GM18858 (cell line): ENCODE results near the gene TMEM38B.
"Not testable (repeated sequence)": the region's sequence is repeated elsewhere in the genome, so short reads cannot be mapped to it uniquely, and the experiment has no call there.

Experiments
- ATAC-seq: cut with Tn5 transposase; IDR thresholded peaks from one replicate; pipeline ENCODE4 v1.9.1; 2021; ENCODE audit not compliant: unreplicated experiment

Gene TMEM38B

GRCh38 chr9:105714020-105714331 is 19.6 kb downstream of the TMEM38B start:
- ATAC-seq, result no peak

GRCh38 chr9:105716146-105716545 is 21.8 kb downstream of the TMEM38B start:
- ATAC-seq, result no peak

GRCh38 chr9:105722099-105722498 is 27.8 kb downstream of the TMEM38B start:
- no peak for ATAC-seq

- no peak for ATAC-seq
These were observed 31.0 kb downstream of the TMEM38B start for GRCh38 chr9:105725370-105725769.

GRCh38 chr9:105728230-105728629 is 33.9 kb downstream of the TMEM38B start:
- not testable (repeated sequence) for ATAC-seq

GRCh38 chr9:105731420-105731819 is 37.1 kb downstream of the TMEM38B start:
- ATAC-seq, result not testable (repeated sequence)

- ATAC-seq, result no peak
These were observed 41.0 kb downstream of the TMEM38B start for GRCh38 chr9:105735366-105735765.

GRCh38 chr9:105737205-105737604 is 42.9 kb downstream of the TMEM38B start:
- no peak for ATAC-seq

GRCh38 chr9:105742088-105742487 is 47.7 kb downstream of the TMEM38B start:
- no peak for ATAC-seq

GRCh38 chr9:105747325-105747724 is 53.0 kb downstream of the TMEM38B start:
- ATAC-seq, result not testable (repeated sequence)

GRCh38 chr9:105751761-105752160 is 57.4 kb downstream of the TMEM38B start:
- ATAC-seq, result no peak

- no peak for ATAC-seq
These were observed 63.3 kb downstream of the TMEM38B start for GRCh38 chr9:105757496-105758251.

- ATAC-seq, result no peak
These were observed 65.7 kb downstream of the TMEM38B start for GRCh38 chr9:105760053-105760452.

GRCh38 chr9:105782561-105783494 is 88.5 kb downstream of the TMEM38B start:
- ATAC-seq, result not testable (repeated sequence)

GRCh38 chr9:105783495-105783872 is 89.1 kb downstream of the TMEM38B start:
- ATAC-seq, result not testable (repeated sequence)

- ATAC-seq, result not testable (repeated sequence)
These were observed 92.5 kb downstream of the TMEM38B start for GRCh38 chr9:105786796-105787195.

- no peak for ATAC-seq
These were observed 121.9 kb downstream of the TMEM38B start for GRCh38 chr9:105816202-105816744.

- no peak for ATAC-seq
These were observed 122.6 kb downstream of the TMEM38B start for GRCh38 chr9:105816981-105817380.

GRCh38 chr9:105818903-105819302 is 124.6 kb downstream of the TMEM38B start:
- no peak for ATAC-seq

- no peak for ATAC-seq
These were observed 128.5 kb downstream of the TMEM38B start for GRCh38 chr9:105822814-105823213.
